Right atrium auricular region (tissue), 2 donors: ENCODE data around the gene ARAF. TPM values are rescaled to one million over a fixed set of nuclear protein-coding genes. Genes with fewer than 3 reads are reported as not detected.

ENCODE experiments used
- DNase-seq: peaks from one replicate; pipeline ENCODE4 v3.0.0-alpha.2; 2019; ENCODE audit warnings: low spot score
- H3K27ac ChIP-seq, 2 donors: fragments of 200-600 bp; sonication (generic); 1 replicate in 1 of 2; 2 replicates in 1 of 2; pipeline ENCODE4 v1.5.1; 2016 to 2019
- H3K27me3 ChIP-seq, 2 donors: fragments of 200-600 bp; sonication (generic); one replicate each; pipeline versions ENCODE4 v1.5.1 to v1.6.0; 2017 to 2019
- H3K36me3 ChIP-seq: fragments of 200-600 bp; sonication (generic); one replicate; pipeline ENCODE4 v1.5.1; 2016
- H3K4me1 ChIP-seq, 2 donors: fragments of 200-600 bp; sonication (generic); one replicate each; pipeline versions ENCODE4 v1.5.1 to v1.6.0; 2017 to 2019
- H3K4me3 ChIP-seq, 2 donors: fragments of 200-600 bp; sonication (generic); 1 replicate in 1 of 2; 2 replicates in 1 of 2; pipeline ENCODE4 v1.5.1; 2017 to 2019; ENCODE audit warnings: mild to moderate bottlenecking in 1 of 2, moderate library complexity in 1 of 2
- H3K9me3 ChIP-seq, 2 donors: fragments of 200-600 bp; sonication (generic); one replicate each; pipeline ENCODE4 v1.5.1; 2019
- CTCF ChIP-seq, 2 donors: fragments of 200-600 bp; sonication (generic); IDR thresholded peaks; one replicate each; pipeline ENCODE4 v1.5.1; 2019; ENCODE audit warnings: antibody characterized with exemption in 2 of 2
- total RNA-seq, 2 donors: library from RNA; depleted of rRNA; stranded (reverse); fragments of >200 nt; gene quantifications; one replicate each; pipeline ENCODE4 v1.1.0, GENCODE V29; 2016

ARAF gene
- total RNA-seq, 2 donors from 2014 or later, result 41.7 to 53.9 TPM

- Histone ChIP-seq H3K27me3 (no peaks in the 10 kb centered on the region), H3K27ac (no peak overlapping the region), H3K36me3 (no peaks in the 10 kb centered on the region), H3K9me3 (peaks cover 0 to 6% of the 10 kb centered on the region in 2 donors), H3K4me1 (no peaks in the 10 kb centered on the region), H3K4me3 (peak overlapping the region; percentile 51 to 54)
- peak; percentile 50 to 85 for TF ChIP-seq CTCF (IDR thresholded peaks at IDR 0.05)
- peak; percentile 72 for DNase-seq
These were observed 37.7 kb upstream of the ARAF start for GRCh38 chrX:47523297-47523696.

GRCh38 chrX:47523713-47524166 lies 37.3 kb upstream of the ARAF start:
- H3K36me3 ChIP-seq, result no peaks in the 10 kb centered on the region
- TF ChIP-seq CTCF (IDR thresholded peaks at IDR 0.05), result no peak
- H3K27me3 ChIP-seq, result no peaks in the 10 kb centered on the region
- peaks cover 0 to 6% of the 10 kb centered on the region in 2 donors for H3K9me3 ChIP-seq
- peak overlapping the region; percentile 51 to 54 for H3K4me3 ChIP-seq
- DNase-seq, result no peak
- no peak overlapping the region for H3K27ac ChIP-seq
- H3K4me1 ChIP-seq, result no peaks in the 10 kb centered on the region

GRCh38 chrX:47529548-47529947 lies 31.5 kb upstream of the ARAF start:
- Histone ChIP-seq H3K36me3 (no peaks in the 10 kb centered on the region), H3K27me3 (no peaks in the 10 kb centered on the region), H3K4me3 (no peak overlapping the region), H3K9me3 (no peaks in the 10 kb centered on the region), H3K4me1 (no peaks in the 10 kb centered on the region), H3K27ac (no peak overlapping the region)
- no peak for DNase-seq
- TF ChIP-seq CTCF (IDR thresholded peaks at IDR 0.05), result no peak

- no peak for TF ChIP-seq CTCF (IDR thresholded peaks at IDR 0.05)
- no peak for DNase-seq
- no peaks in the 10 kb centered on the region for H3K27me3 ChIP-seq
- H3K36me3 ChIP-seq, result no peaks in the 10 kb centered on the region
- no peak overlapping the region for H3K4me3 ChIP-seq
- H3K4me1 ChIP-seq, result no peaks in the 10 kb centered on the region
- H3K27ac ChIP-seq, result no peak overlapping the region
- no peaks in the 10 kb centered on the region for H3K9me3 ChIP-seq
These were observed 31.0 kb upstream of the ARAF start for GRCh38 chrX:47530049-47530448.

- H3K9me3 ChIP-seq, result peaks cover 0 to 8% of the 10 kb centered on the region in 2 donors
- H3K4me3 ChIP-seq, result no peak overlapping the region
- H3K27me3 ChIP-seq, result no peaks in the 10 kb centered on the region
- peak overlapping the region; percentile 74 to 82 for H3K27ac ChIP-seq
- no peaks in the 10 kb centered on the region for H3K36me3 ChIP-seq
- H3K4me1 ChIP-seq, result peaks cover 0 to 11% of the 10 kb centered on the region in 2 donors
- TF ChIP-seq CTCF (IDR thresholded peaks at IDR 0.05), result no peak
- no peak for DNase-seq
These were observed 21.1 kb upstream of the ARAF start for GRCh38 chrX:47539860-47540259.
